ENCODE measurements around the gene RNF123. TPM values are rescaled to one million over a fixed set of nuclear protein-coding genes. Genes with fewer than 3 reads are reported as not detected.
"Not testable (repeated sequence)": the region's sequence is repeated elsewhere in the genome, so short reads cannot be mapped to it uniquely, and the experiment has no call there.

The RNF123 gene
- polyA plus RNA-seq, 3 donors, result 12.3 to 20.9 (median 13.6) TPM

DNA sequence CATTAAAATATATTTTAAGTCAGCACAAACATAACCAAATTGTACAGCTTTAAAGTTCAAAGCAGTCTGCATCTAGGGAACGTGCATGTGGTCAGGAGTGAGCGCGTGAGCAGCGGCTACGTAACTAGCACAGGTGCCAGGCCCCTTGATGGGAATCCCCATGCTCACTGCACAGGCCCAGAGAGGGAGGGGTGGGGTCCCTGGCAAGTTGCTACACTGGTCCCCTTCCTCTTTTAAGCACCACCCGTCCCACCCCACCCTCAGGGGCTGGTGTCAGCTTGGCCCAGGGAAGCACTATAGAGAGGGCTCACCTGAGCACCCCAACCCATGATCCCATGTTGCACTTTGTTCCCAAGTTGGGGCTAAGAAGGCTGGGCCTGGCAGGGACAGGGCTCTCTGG lies 35.2 kb downstream of the RNF123 start:
- H3K27ac ChIP-seq (ENCODE audit: low read depth, low read length), result peak overlapping the region; percentile 47
- WGBS, 3 donors, result 15 to 22% (median 21%) methylated on average over 6 of the region's 6 CpGs

DNA sequence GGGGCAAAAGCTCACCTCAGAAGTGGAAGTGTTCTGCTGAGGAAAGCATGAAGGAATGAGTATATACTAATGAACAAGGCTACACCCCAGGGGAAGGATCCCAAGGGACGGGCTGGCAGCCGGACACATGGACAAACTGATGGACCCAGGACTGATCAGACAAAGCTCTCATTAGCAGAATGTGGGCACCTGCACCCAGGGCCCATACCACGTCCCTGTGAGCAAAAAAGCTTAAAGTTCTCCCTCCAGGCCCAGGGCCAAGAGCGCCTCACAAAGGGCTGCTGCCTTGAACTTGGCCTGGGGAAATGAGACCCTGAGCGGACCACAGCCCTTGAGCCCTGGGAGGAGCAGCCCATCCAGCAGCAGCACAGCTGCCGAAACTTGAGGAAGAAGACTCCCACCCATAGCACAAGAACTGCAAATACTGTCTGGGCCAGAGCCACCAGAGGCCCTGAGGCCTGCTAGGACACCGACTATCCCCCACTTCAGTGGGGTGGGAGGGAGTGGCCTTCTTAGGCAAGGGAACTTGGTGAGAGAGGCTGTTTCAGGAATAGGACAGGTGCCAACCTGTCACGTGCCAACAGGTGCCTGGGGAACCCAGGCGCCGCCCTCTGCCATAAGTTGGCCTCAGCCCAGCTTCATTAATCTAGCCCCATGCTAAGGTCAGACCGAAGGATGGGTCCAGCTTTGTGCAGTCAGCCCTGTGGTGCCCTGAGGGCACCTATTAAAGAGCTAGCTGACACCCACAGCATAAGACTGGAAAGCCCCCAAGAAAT lies 36.7 kb downstream of the RNF123 start:
- H3K27ac ChIP-seq (ENCODE audit: low read depth, low read length), result no peak overlapping the region
- WGBS, 3 donors, result 64 to 85% (median 84%) methylated on average over 11 of the region's 11 CpGs

DNA sequence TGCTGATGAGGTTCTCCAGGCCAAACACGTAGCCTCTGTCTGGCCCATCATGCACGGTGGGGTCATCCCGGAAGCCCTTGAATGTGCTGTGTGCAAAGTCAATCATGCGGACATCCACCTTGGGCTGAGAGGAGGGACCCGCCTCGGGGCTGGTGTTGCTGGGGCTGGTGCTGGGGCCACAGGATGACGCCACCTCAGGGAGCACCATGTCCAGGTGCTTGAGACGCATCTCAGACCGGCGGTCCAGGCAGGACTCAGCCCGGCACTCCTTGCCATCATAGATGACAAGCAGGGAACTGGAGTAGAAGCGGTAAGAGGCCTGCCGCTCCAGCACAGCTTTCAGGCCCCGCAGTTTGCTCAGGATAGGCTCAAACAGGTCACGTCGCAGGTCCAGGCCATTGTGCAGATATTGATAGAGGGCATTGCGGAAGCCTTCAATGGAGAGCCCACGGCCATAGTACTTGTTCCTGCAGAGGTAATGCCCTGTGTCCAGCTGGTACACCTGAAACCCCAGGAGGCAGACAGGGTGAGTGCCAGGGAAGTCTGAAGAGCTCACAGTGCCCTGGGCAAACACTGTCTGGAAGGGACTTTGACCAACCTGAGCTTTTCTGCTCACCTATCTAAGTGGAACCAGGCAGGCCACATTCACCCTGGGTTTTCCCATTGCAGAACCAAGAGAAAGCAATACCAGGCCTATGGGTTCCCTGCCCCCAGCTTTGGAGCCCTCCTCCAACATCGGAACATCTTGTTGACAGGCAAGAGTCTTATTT lies 38.0 kb downstream of the RNF123 start:
- H3K27ac ChIP-seq (ENCODE audit: low read depth, low read length), result no peak overlapping the region
- 90 to 94% (median 90%) methylated on average over 19 of the region's 19 CpGs for WGBS, 3 donors

DNA sequence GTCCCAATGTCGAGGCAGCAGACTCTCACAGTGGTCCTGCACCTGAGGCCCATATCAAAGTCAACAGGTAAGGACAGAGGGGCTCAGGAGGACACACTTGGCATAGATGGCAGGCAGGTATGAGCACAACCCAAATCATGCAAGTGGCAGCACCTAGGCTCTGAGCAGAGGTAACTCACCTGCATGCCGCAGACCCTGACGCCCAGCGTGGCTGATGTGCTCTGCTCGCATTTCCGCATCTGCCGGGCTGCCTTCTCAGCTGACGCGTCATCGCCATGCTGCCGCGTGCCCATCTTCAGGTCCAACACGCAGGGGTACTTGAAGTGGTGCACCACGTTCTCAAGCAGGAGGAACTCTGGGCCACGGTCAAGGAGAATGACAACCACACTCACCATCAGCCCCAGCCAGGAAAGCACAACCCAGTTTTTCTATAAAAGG lies 38.6 kb downstream of the RNF123 start:
- WGBS, 3 donors, result 94 to 96% (median 95%) methylated on average over 15 of the region's 15 CpGs

DNA sequence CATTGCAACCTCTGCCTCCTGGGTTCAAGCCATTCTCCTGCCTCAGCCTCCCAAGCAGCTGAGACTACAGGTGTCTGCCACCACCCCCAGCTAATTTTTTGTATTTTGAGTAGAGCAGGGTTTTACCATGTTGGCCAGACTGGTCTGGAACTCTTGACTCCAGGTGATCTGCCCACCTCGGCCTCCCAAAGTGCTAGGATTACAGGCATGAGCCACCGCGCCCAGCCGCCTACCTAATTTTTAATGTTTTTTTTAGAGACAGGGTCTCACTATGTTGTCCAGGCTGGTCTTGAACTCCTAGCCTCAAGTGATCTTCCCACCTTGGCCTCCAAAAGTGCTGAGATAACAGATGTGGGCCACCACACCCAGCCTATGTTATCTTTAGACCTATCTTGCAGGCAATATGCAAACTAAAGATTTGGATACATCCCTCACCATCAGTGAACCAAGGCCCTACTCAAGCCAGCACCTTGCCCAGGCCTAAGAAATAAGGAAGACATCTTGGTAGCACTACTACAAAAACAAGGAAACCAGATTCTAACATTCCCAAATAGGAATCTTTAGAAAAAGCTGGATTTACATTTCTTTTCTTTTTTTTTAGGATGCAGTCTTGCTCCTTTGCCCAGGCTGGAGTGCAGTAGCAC lies 40.7 kb downstream of the RNF123 start:
- no peak overlapping the region for H3K27ac ChIP-seq (ENCODE audit: low read depth, low read length)
- 98 to 99% (median 98%) methylated on average over 4 of the region's 4 CpGs for WGBS, 3 donors

More for the DNA sequence above, 38.6 kb downstream of the RNF123 start:
- H3K27ac ChIP-seq (ENCODE audit: low read depth, low read length), result no peak overlapping the region

DNA sequence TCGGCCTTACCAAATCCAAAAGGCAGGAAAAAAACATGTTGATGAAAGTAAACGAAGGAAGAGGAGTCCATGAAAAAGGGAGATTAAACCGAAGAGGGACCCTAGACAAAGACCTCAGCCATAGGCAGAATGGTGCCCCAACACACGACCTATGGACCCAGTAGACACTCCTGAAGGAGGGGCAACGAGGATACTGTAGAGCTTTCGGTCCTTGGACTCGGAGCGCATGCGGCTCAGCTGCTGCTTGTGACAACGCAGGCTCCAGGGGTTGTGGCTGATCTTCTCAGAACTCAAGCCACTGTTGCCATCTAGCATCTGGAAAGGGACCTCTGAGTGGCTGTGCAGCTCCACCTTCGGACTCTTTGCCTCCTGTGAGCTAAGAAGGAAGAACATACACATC lies 43.2 kb downstream of the RNF123 start:
- 91 to 92% (median 91%) methylated on average over 11 of the region's 11 CpGs for WGBS, 3 donors
- H3K27ac ChIP-seq (ENCODE audit: low read depth, low read length), result no peak overlapping the region

DNA sequence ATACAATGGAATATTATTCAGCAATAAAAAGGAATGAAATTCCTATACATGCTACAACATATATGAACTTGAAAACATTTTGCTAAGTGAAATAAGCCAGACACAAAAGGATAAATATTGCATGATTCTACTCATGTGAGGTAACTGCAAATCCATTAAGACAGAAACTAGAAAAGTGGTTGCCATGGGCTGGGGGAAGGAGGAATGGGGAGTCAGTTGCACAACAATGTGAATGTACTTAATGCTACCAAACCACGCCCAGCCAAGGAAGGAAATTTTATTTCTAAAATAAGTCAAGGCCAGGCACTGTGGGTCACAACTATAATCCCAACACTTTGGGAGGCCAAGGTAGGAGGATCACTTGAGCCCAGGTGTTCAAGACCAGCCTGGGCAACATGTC lies 44.2 kb downstream of the RNF123 start:
- H3K27ac ChIP-seq (ENCODE audit: low read depth, low read length), result no peak overlapping the region
- 56 to 90% (median 73%) methylated on average over 1 of the region's 1 CpG for WGBS, 3 donors

DNA sequence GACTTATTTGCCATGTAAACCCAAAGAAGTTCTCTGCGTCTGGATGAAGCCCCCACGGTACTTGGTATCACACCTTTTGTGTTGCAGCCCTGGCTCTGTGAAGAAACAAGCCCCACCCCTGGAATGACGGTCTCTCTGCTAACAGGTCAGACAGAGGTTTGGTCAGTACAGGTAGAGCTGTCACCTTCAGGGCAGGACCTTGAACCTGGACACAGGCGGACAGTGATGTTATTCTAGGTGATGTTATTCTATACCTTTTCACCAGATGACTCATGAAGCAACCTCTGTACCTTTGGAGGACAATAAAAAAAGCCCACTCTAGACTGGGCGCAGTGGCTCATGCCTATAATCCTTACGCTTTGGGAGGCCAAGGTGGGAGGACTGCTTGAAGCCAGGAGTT lies 45.4 kb downstream of the RNF123 start:
- H3K27ac ChIP-seq (ENCODE audit: low read depth, low read length), result no peak overlapping the region
- 91 to 96% (median 95%) methylated on average over 6 of the region's 6 CpGs for WGBS, 3 donors

DNA sequence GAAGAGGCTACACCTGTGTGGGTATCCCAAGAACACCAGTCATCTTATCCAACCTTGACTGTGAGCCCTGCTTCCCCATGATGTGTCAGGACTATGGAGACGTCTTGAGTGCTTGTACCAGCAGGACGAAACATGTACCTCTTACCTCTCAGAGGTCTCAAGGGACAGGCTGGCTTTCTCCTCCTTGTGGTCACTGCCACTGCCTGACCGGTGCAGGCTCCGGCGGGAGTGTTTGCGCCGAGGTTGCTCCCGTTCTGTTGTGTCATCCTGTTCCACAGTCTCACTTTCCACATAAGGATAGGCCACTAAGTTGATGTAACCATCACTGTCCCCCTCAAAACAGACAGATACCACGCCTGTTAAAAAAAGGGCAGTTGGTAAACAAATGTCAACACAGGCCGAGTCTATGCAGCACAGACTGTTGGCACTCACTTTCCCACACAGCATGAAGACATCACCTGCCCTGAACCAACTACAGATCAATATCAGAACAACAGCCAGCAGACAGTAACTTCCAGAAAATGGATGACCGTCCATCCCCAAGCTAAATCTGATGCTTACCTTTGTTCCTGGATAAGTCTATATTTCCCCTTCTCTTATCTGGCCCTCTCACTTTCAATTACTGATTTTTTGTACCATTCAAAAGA lies 48.8 kb downstream of the RNF123 start:
- H3K27ac ChIP-seq (ENCODE audit: low read depth, low read length), result no peak overlapping the region
- WGBS, 3 donors, result 92 to 94% (median 93%) methylated on average over 11 of the region's 11 CpGs

DNA sequence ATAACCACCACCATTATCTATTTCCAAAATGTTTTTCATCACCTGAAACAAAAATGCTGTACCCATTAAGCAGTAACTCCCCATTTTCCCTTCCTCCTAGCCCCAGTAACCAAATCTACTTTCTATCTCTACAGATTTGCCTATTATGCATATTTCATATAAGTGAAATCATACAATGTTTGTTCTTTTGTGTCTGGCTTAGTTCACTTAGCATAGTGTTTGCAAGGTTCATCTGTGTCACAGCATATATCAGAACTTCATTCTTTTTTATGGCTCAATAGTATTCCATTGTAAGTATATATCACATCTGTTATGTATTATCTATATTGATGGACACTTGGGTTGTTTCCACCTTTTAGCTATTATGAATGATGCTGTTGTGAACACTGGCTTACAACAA lies 51.1 kb downstream of the RNF123 start:
- no peak overlapping the region for H3K27ac ChIP-seq (ENCODE audit: low read depth, low read length)

DNA sequence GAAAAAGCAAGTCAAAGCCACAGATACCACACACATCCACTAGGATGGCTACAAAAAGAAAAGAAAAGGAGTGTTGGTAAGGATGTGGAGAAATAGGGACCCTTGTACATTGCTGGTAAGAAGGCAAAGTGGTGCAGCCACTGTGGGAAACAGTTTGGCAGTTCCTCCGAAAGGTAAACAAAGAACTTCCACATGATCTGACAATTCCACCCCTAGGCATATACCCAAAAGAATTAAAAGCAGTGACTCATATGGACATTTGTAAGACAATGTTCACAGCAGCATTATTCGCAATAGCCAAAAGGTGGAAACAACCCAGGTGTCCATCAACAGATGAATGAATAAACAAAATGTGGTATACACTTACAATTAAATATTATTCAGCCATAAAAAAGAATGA lies 56.6 kb downstream of the RNF123 start:
- 86 to 94% (median 91%) methylated on average over 2 of the region's 2 CpGs for WGBS, 3 donors
- H3K27ac ChIP-seq (ENCODE audit: low read depth, low read length), result no peak overlapping the region

DNA sequence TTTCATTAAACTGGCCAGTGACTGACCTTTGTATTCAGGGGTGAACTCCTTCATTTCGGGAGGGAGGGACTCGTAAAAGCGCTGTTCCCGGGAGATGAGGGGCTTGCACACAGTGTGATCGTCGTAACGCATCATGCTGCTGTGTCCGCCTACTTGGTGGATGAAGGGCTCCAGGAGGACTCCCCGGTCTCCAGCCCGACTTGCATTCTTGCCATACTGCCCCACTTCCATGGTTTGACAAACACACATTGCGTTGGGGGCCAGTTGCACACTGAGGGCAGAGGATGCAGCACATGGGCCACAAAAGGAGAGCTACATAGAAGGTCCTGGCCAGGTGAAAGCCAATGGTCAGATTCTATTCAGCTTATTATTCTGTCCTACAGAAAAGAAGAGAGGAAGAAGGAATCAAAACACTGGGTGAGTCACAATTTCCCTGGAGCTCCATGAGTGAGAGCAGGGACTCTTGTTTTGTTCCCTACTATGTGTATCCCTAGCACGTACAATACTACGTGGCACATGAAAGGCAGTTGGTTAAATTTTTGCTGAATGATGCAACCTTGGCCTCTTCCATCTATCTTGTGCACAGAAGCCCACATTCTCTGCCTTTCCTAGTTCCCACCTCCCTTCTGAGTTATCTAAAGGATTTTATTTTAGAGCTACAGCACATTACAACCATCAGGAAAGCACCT lies 58.6 kb downstream of the RNF123 start:
- WGBS, 3 donors, result 85 to 89% (median 88%) methylated on average over 13 of the region's 13 CpGs
- no peak overlapping the region for H3K27ac ChIP-seq (ENCODE audit: low read depth, low read length)

DNA sequence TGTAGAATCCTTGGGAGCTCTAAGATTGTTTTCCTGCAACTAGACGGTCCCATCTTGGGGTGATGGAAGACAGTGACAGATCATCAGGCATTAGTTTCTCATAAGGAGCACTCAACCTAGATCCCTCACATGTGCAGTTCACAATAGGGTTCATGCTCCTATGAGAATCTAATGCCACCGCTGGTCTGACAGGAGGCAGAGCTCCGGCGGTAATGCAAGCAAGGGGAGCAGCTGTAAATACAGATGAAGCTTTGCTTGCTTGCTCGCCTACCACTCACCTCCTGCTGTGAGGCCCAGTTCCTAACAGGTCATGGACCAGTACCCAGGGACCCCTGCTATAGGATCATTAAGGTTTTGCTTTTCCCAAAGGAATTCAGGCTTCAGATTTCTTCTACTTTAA lies 59.5 kb downstream of the RNF123 start:
- not testable (repeated sequence) for H3K27ac ChIP-seq (ENCODE audit: low read depth, low read length)
- 86 to 93% (median 91%) methylated on average over 5 of the region's 5 CpGs for WGBS, 3 donors

DNA sequence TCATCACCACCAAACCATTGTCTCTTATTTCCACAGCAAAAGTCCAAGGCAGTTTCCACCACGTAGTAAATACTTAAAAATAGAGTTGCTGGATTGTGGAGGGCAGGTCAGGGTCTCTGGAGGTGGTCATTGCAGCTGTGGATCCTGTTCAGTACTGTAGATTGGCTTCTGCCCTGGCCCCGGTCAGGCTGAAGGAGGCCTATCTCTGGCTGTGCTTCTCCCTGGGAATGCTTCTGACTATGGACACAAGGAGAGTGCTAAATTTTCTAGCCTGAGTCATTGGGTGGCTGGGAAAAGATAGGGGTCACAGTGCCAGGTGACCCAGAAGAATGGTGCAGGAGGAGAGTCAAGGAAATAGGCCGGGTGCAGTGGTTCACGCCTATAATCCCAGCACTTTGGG lies 60.7 kb downstream of the RNF123 start:
- 89 to 96% (median 91%) methylated on average over 4 of the region's 4 CpGs for WGBS, 3 donors

DNA sequence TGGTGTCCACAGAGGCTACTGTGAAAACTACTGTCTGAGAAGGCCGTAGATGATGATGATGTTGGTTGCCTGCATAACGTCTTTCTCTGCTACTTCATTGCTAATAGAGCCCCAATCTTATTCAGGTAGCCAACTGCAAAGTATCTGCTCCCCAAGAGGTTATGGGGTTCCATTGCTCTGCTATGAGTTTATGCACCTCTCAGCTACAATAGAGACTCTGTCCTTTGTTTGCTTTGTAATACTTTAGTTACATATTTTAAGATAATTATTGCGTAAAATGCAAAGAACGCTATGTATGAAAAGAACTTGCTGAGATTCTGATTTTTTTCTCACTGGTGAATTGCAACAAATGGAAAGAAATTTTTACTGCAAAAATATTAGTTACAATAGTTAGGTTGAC lies 62.1 kb downstream of the RNF123 start:
- H3K27ac ChIP-seq (ENCODE audit: low read depth, low read length), result no peak overlapping the region
- WGBS, 3 donors, result 69 to 92% (median 87%) methylated on average over 4 of the region's 4 CpGs

More for the DNA sequence above, 60.7 kb downstream of the RNF123 start:
- no peak overlapping the region for H3K27ac ChIP-seq (ENCODE audit: low read depth, low read length)

DNA sequence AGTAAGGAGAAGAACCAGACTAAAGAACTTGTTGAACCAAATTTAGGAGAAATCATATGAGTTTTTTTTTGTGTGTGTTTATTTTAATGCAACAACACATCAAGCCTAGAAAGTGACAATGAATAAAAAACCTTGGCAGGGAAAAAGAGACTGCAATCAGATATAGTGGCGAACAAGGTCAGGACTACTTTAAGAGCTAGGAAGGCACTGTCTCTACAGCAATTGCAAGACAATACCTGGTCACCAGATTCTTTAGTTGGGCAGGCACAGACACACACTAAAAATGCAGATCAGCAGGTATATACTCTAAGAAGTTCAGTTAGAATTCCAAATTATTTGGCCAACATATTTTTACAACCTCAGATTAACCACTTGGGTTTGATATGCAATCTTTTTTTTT lies 65.2 kb downstream of the RNF123 start:
- WGBS, 3 donors, result 40 to 100% (median 96%) methylated on average over 1 of the region's 1 CpG
- no peak overlapping the region for H3K27ac ChIP-seq (ENCODE audit: low read depth, low read length)

DNA sequence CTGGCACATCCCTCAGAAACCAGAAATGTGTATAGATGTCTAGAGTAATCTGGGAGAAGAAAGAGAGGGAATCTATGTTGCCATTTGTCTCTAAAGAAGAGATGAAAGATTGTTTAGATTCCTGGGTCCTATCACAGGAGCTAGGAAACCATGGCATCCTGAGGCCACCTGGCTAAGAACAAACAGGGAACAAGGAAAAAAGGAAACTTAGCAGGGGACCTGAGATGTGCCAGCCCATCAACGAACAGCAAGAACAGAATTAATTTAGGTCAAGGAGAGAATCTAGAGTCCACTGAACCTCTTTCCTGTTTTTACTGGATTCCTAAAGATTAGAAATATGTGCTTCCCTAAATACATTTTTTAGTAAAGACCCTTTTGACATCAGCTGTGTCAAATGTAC lies 66.7 kb downstream of the RNF123 start:
- H3K27ac ChIP-seq (ENCODE audit: low read depth, low read length), result no peak overlapping the region
- 50 to 65% (median 65%) methylated on average over 1 of the region's 1 CpG for WGBS, 3 donors

DNA sequence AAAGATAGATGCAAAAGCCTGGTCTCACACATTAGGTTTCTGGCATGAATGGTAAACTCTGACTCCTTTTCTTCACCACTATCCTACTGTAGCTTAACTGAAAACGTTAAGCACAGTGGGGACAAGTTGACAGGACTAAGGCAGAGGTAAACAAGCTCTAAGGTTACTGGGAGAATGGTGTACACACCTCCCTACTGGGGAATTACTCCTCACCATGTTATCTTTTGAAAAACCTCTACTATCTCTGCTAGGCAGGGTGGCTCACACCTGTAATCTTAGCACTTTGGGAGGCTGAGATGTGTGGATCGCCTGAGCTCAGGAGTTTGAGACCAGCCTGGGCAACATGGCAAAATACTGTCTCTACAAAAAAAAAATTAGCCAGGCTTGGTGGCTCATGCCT lies 67.8 kb downstream of the RNF123 start:
- no peak overlapping the region for H3K27ac ChIP-seq (ENCODE audit: low read depth, low read length)
- WGBS, 3 donors, result 58 to 77% (median 73%) methylated on average over 2 of the region's 2 CpGs

All from adipose tissue (tissue), 3 donors.